WTC11 (cell line): ENCODE results near the gene DDX21. TPM values are rescaled to one million over a fixed set of nuclear protein-coding genes. Genes with fewer than 3 reads are reported as not detected.

ENCODE experiments used
- ATAC-seq: fragments of 200-7000 bp; cut with Tn5 transposase; 2 replicates; pipeline ENCODE4 v1.10.0; 2021; ENCODE audit warnings: mild to moderate bottlenecking, moderate library complexity
- CTCF ChIA-PET: fragments of 300-600 bp; sonication (Branson Sonifier 250); formaldehyde crosslinking; loops from one replicate; lab custom pipeline; 2021; ENCODE audit warnings: antibody characterized with exemption; lab: Charles Lee
- POLR2A ChIA-PET: fragments of 350-600 bp; sonication (Branson Sonifier 250); formaldehyde crosslinking; loops from one replicate; lab custom pipeline; 2021; ENCODE audit warnings: antibody characterized with exemption; lab: Charles Lee
- DNase-seq: peaks from one replicate; pipeline ENCODE4 v3.0.0; 2021; ENCODE audit warnings: low spot score
- H3K27ac Mint-ChIP-seq: 2 replicates; pipeline ENCODE4 v1.8.0; 2021; ENCODE audit warnings: mixed read lengths
- H3K27me3 Mint-ChIP-seq: 2 replicates; pipeline ENCODE4 v1.8.0; 2021; ENCODE audit warnings: low read depth, mild to moderate bottlenecking, moderate library complexity, mixed read lengths
- H3K36me3 Mint-ChIP-seq: 2 replicates; pipeline ENCODE4 v1.8.0; 2021; ENCODE audit warnings: mixed read lengths
- H3K4me1 Mint-ChIP-seq: 2 replicates; pipeline ENCODE4 v1.8.0; 2022; ENCODE audit warnings: mixed read lengths
- H3K4me3 Mint-ChIP-seq: 2 replicates; pipeline ENCODE4 v1.8.0; 2021; ENCODE audit warnings: mild to moderate bottlenecking, moderate library complexity, mixed read lengths
- H3K9me3 Mint-ChIP-seq: 2 replicates; pipeline ENCODE4 v1.8.0; 2021; ENCODE audit warnings: mixed read lengths
- AFF4 ChIP-seq: sonication (generic); formaldehyde crosslinking; IDR thresholded peaks from 2 replicates; pipeline ENCODE4 v1.8.1; 2023; ENCODE audit warnings: mild to moderate bottlenecking, missing genetic modification reagents, borderline replicate concordance
- AR ChIP-seq: fragments of 250-450 bp; sonication (Bioruptor Pico); IDR thresholded peaks from 2 replicates; pipeline ENCODE4 v1.9.0; 2021; ENCODE audit warnings: mild to moderate bottlenecking
- ARID4B ChIP-seq: sonication (generic); formaldehyde crosslinking; IDR thresholded peaks from 2 replicates; pipeline ENCODE4 v1.8.0; 2023; ENCODE audit warnings: missing genetic modification reagents, mild to moderate bottlenecking, borderline replicate concordance
- ATF3 ChIP-seq: sonication (generic); formaldehyde crosslinking; conservative IDR thresholded peaks from 2 replicates; pipeline ENCODE4 v1.8.1; 2022; ENCODE audit warnings: mild to moderate bottlenecking, missing genetic modification reagents
- CDX4 ChIP-seq: fragments of 250-450 bp; sonication (Bioruptor Pico); IDR thresholded peaks from 2 replicates; pipeline ENCODE4 v1.9.0; 2021; ENCODE audit warnings: moderate library complexity, mild to moderate bottlenecking, inconsistent platforms, borderline replicate concordance
- FOXJ3 ChIP-seq: sonication (generic); formaldehyde crosslinking; IDR thresholded peaks from 2 replicates; pipeline ENCODE4 v1.9.0; 2021; ENCODE audit warnings: missing genetic modification reagents, mild to moderate bottlenecking, borderline replicate concordance
- GRHL2 ChIP-seq: fragments of 250-450 bp; sonication (Bioruptor Pico); IDR thresholded peaks from 2 replicates; pipeline ENCODE4 v1.8.0; 2022; ENCODE audit warnings: mild to moderate bottlenecking, moderate library complexity; ENCODE audit not compliant: insufficient replicate concordance, severe bottlenecking
- GTF2I ChIP-seq: fragments of 250-450 bp; sonication (Bioruptor Pico); conservative IDR thresholded peaks from 2 replicates; pipeline ENCODE4 v1.4.0; 2021; ENCODE audit warnings: mild to moderate bottlenecking
- HMGA2 ChIP-seq: fragments of 250-450 bp; sonication (Bioruptor Pico); IDR thresholded peaks from 2 replicates; pipeline ENCODE4 v1.4.0; 2021; ENCODE audit warnings: mild to moderate bottlenecking, moderate library complexity
- IRF1 ChIP-seq: sonication (generic); formaldehyde crosslinking; IDR thresholded peaks from 2 replicates; pipeline ENCODE4 v1.8.0; 2023; ENCODE audit warnings: missing genetic modification reagents
- NR3C1 ChIP-seq: sonication (generic); formaldehyde crosslinking; conservative IDR thresholded peaks from 2 replicates; pipeline ENCODE4 v1.8.1; 2023; ENCODE audit warnings: low read depth, mild to moderate bottlenecking, missing genetic modification reagents
- SP1 ChIP-seq: sonication (generic); formaldehyde crosslinking; conservative IDR thresholded peaks from 2 replicates; pipeline ENCODE4 v1.8.1; 2022; ENCODE audit warnings: missing genetic modification reagents
- TCF7 ChIP-seq: sonication (generic); formaldehyde crosslinking; IDR thresholded peaks from 2 replicates; pipeline ENCODE4 v1.8.0; 2022; ENCODE audit warnings: mild to moderate bottlenecking, low read depth, missing genetic modification reagents, moderate library complexity
- USF1 ChIP-seq: sonication (generic); formaldehyde crosslinking; IDR thresholded peaks from 2 replicates; pipeline ENCODE4 v1.8.0; 2022; ENCODE audit warnings: mild to moderate bottlenecking, missing genetic modification reagents
- ZMAT4 ChIP-seq: fragments of 250-450 bp; sonication (Bioruptor Pico); IDR thresholded peaks from 2 replicates; pipeline ENCODE4 v1.9.0; 2021; ENCODE audit warnings: mild to moderate bottlenecking
- ZNF121 ChIP-seq: sonication (generic); formaldehyde crosslinking; IDR thresholded peaks from 2 replicates; pipeline ENCODE4 v1.8.0; 2023; ENCODE audit warnings: missing genetic modification reagents
- ZNF232 ChIP-seq: sonication (generic); formaldehyde crosslinking; IDR thresholded peaks from 2 replicates; pipeline ENCODE4 v1.8.0; 2022; ENCODE audit warnings: mild to moderate bottlenecking, missing genetic modification reagents
- ZNF263 ChIP-seq: sonication (generic); formaldehyde crosslinking; IDR thresholded peaks from 2 replicates; pipeline ENCODE4 v1.8.1; 2022; ENCODE audit warnings: low read depth, mild to moderate bottlenecking, moderate library complexity, missing genetic modification reagents
- ZNF416 ChIP-seq: fragments of 250-450 bp; sonication (Bioruptor Pico); IDR thresholded peaks from 2 replicates; pipeline ENCODE4 v1.9.0; 2021; ENCODE audit warnings: mild to moderate bottlenecking, inconsistent platforms
- ZSCAN18 ChIP-seq: fragments of 250-450 bp; sonication (Bioruptor Pico); IDR thresholded peaks from 2 replicates; pipeline ENCODE4 v2.1.2; 2022; ENCODE audit warnings: mild to moderate bottlenecking, moderate library complexity
- total RNA-seq: library from RNA; stranded (reverse); gene quantifications from 3 replicates; pipeline ENCODE4 v1.2.3, GENCODE V29; 2021

DDX21 gene
- total RNA-seq, 1 experiment from 2014 or later: 194 TPM

- no peaks in the 10 kb centered on the region for H3K4me1 Mint-ChIP-seq
- ATAC-seq: no peak
- no peak for TF ChIP-seq ZNF121 (CRISPR knock-in tag)
- TF ChIP-seq CDX4 (CRISPR knock-in tag): no peak
- no peak for TF ChIP-seq USF1
- no peak for TF ChIP-seq GRHL2
- no peak for TF ChIP-seq GTF2I (CRISPR knock-in tag)
- TF ChIP-seq AFF4 (CRISPR knock-in tag): no peak
- TF ChIP-seq ATF3 (CRISPR knock-in tag): no peak
- TF ChIP-seq TCF7: no peak
- no peak for TF ChIP-seq ARID4B
- no peak for TF ChIP-seq HMGA2 (CRISPR knock-in tag)
- TF ChIP-seq ZNF232: no peak
- no peak for TF ChIP-seq NR3C1 (CRISPR knock-in tag)
- TF ChIP-seq IRF1 (CRISPR knock-in tag): no peak
- TF ChIP-seq ZMAT4: no peak
- no peak for TF ChIP-seq SP1 (CRISPR knock-in tag)
- no peak for TF ChIP-seq ZNF416 (CRISPR knock-in tag)
- TF ChIP-seq FOXJ3 (CRISPR knock-in tag): no peak
- TF ChIP-seq ZNF263 (CRISPR knock-in tag): no peak
- no peak for TF ChIP-seq ZSCAN18
- TF ChIP-seq AR (CRISPR knock-in tag): no peak
- no peak for DNase-seq
- H3K27me3 Mint-ChIP-seq: no peaks in the 10 kb centered on the region
- H3K9me3 Mint-ChIP-seq: no peaks in the 10 kb centered on the region
- peaks cover 15% of the 10 kb centered on the region for H3K36me3 Mint-ChIP-seq
- no peak overlapping the region for H3K4me3 Mint-ChIP-seq
- POLR2A ChIA-PET: interaction anchor here (0.7 kb wide), 1 partner anchor 73 kb away, joined by 3 read pairs; no protein-coding TSS in a partner anchor
- no peak overlapping the region for H3K27ac Mint-ChIP-seq
- CTCF ChIA-PET: no interaction called here
Measured at GRCh38 chr10:69007260-69007659, 51.3 kb downstream of the DDX21 start.
